Peyer's patch (tissue), 4 donors: ENCODE data around the gene ST3GAL4.

Experiments used
- CTCF ChIP-seq, 6 experiments: fragments of 450-650 bp in 4 of 6; fragments of 200-600 bp in 2 of 6; sonication (generic) in 1 of 6; IDR thresholded peaks; one replicate each; pipeline ENCODE4 v1.5.1; 2017 to 2019; ENCODE audit warnings: antibody characterized with exemption in 6 of 6, mild to moderate bottlenecking in 3 of 6, moderate library complexity in 1 of 6
- POLR2A ChIP-seq, 2 donors: fragments of 450-650 bp; IDR thresholded peaks; one replicate each; pipeline ENCODE4 v1.5.1; 2017; ENCODE audit warnings: antibody characterized with exemption in 2 of 2, mild to moderate bottlenecking in 2 of 2, moderate library complexity in 2 of 2

GRCh38 chr11:126450806-126451205 is 95.3 kb downstream of the ST3GAL4 start:
- TF ChIP-seq CTCF (IDR thresholded peaks at IDR 0.05), result no peak
- TF ChIP-seq POLR2A (IDR thresholded peaks at IDR 0.05), result no peak
